ENCODE results near the gene TEAD4. TPM values are rescaled to one million over a fixed set of nuclear protein-coding genes. Genes with fewer than 3 reads are reported as not detected.
A peak's percentile ranks its signal among the peaks of the same experiment; 100 is the strongest.

TEAD4 gene
- total RNA-seq, 1 experiment from 2014 or later = 96.8 TPM

GRCh38 chr12:2949411-2949810 is 9.8 kb upstream of the TEAD4 start:
- H3K9me3 Mint-ChIP-seq = no peaks in the 10 kb centered on the region
- H3K4me1 Mint-ChIP-seq = peaks cover 3% of the 10 kb centered on the region
- no peaks in the 10 kb centered on the region for H3K36me3 Mint-ChIP-seq
- H3K27me3 Mint-ChIP-seq (ENCODE audit: low read depth) = peaks cover 3% of the 10 kb centered on the region; the same call in 1 of the 2 replicates
- no peak overlapping the region for H3K4me3 Mint-ChIP-seq
- H3K27ac Mint-ChIP-seq = no peak overlapping the region
- DNase-seq (ENCODE audit: low spot score) (no peak), ATAC-seq (no peak)
- ChIA-PET CTCF (interaction anchor here (0.6 to 2.0 kb wide), 7 partner anchors 9 to 258 kb away, joined by 3 to 9 read pairs (median 3); no protein-coding TSS in a partner anchor), POLR2A (interaction anchor here (1.0 kb wide), 1 partner anchor 9 kb away, joined by 3 read pairs; no protein-coding TSS in a partner anchor)
- TF ChIP-seq, protein P1, sequence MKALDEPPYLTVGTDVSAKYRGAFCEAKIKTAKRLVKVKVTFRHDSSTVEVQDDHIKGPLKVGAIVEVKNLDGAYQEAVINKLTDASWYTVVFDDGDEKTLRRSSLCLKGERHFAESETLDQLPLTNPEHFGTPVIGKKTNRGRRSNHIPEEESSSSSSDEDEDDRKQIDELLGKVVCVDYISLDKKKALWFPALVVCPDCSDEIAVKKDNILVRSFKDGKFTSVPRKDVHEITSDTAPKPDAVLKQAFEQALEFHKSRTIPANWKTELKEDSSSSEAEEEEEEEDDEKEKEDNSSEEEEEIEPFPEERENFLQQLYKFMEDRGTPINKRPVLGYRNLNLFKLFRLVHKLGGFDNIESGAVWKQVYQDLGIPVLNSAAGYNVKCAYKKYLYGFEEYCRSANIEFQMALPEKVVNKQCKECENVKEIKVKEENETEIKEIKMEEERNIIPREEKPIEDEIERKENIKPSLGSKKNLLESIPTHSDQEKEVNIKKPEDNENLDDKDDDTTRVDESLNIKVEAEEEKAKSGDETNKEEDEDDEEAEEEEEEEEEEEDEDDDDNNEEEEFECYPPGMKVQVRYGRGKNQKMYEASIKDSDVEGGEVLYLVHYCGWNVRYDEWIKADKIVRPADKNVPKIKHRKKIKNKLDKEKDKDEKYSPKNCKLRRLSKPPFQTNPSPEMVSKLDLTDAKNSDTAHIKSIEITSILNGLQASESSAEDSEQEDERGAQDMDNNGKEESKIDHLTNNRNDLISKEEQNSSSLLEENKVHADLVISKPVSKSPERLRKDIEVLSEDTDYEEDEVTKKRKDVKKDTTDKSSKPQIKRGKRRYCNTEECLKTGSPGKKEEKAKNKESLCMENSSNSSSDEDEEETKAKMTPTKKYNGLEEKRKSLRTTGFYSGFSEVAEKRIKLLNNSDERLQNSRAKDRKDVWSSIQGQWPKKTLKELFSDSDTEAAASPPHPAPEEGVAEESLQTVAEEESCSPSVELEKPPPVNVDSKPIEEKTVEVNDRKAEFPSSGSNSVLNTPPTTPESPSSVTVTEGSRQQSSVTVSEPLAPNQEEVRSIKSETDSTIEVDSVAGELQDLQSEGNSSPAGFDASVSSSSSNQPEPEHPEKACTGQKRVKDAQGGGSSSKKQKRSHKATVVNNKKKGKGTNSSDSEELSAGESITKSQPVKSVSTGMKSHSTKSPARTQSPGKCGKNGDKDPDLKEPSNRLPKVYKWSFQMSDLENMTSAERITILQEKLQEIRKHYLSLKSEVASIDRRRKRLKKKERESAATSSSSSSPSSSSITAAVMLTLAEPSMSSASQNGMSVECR (CRISPR knock-in tag; IDR thresholded peaks at IDR 0.05; ENCODE audit: borderline replicate concordance) = no peak

GRCh38 chr12:2955888-2956287 is 3.3 kb upstream of the TEAD4 start:
- no peaks in the 10 kb centered on the region for H3K9me3 Mint-ChIP-seq
- CTCF ChIA-PET = interaction anchor here (1.3 to 1.5 kb wide), 2 partner anchors 11 to 102 kb away, joined by 5 to 6 read pairs; no protein-coding TSS in a partner anchor
- H3K4me1 Mint-ChIP-seq = peaks cover 22% of the 10 kb centered on the region
- no peaks in the 10 kb centered on the region for H3K36me3 Mint-ChIP-seq
- no peak overlapping the region for H3K27ac Mint-ChIP-seq
- no peak overlapping the region for H3K4me3 Mint-ChIP-seq
- ATAC-seq (no peak), DNase-seq (ENCODE audit: low spot score) (no peak)
- no peak for TF ChIP-seq ZBTB43 (CRISPR knock-in tag; IDR thresholded peaks at IDR 0.05)
- no peak for TF ChIP-seq NR3C1 (CRISPR knock-in tag; conservative IDR thresholded peaks at IDR 0.05; ENCODE audit: low read depth)
- no peak for TF ChIP-seq SMAD4 (CRISPR knock-in tag; IDR thresholded peaks at IDR 0.05)
- TF ChIP-seq EMX1 (CRISPR knock-in tag; IDR thresholded peaks at IDR 0.05) = no peak
- TF ChIP-seq PRRX2 (CRISPR knock-in tag; IDR thresholded peaks at IDR 0.05) = no peak
- no peak for TF ChIP-seq SP1 (CRISPR knock-in tag; conservative IDR thresholded peaks at IDR 0.05)
- POLR2A ChIA-PET = no interaction called here
- no peaks in the 10 kb centered on the region; the same call in 1 of the 2 replicates for H3K27me3 Mint-ChIP-seq (ENCODE audit: low read depth)

DNA sequence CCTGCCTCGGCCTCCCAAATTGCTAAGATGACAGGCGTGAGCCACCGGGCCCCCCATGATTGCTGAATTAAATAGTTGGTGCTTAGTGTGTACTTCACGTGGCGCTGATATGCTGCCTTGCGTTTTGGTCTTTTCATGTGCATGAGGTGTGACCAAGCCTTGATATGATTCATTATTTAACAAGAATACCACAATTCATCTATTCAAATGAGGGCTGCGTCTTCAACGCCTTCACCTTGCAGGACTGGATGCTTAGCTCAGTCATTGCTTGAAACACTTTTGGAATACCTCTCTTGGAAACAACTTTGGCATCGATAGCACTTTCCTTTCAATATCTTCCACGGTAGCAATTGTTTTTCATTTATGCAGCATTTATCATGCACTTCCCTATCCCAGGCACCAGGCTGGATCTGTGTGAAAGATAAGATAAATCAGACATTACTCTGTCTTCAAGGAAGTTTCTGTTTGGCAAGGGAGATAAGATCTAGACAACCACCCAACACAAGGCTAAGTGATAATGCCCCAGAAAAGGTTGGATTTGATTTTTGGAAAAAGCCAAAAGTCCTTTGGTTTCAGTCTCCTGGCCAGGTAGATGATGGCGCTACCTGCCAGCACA is 1.3 kb upstream of the TEAD4 start:
- CTCF ChIA-PET = interaction anchor here (0.6 to 2.0 kb wide), 8 partner anchors 8 to 112 kb away, joined by 3 to 6 read pairs (median 4); partner anchors contain the start of genes FOXM1 and RHNO1
- Mint-ChIP-seq H3K27me3 (ENCODE audit: low read depth) (no peaks in the 10 kb centered on the region; the same call in 1 of the 2 replicates), H3K9me3 (no peaks in the 10 kb centered on the region), H3K4me3 (peak overlapping the region; percentile 91), H3K27ac (peak overlapping the region; percentile 98; the same call in 1 of the 2 replicates), H3K36me3 (no peaks in the 10 kb centered on the region), H3K4me1 (peaks cover 38% of the 10 kb centered on the region)
- TF ChIP-seq USF2 (CRISPR knock-in tag; IDR thresholded peaks at IDR 0.05) (no peak), MAX (CRISPR knock-in tag; IDR thresholded peaks at IDR 0.05) (no peak)
- DNase-seq (ENCODE audit: low spot score) (no peak), ATAC-seq (no peak)
- POLR2A ChIA-PET = interaction anchor here (0.8 to 1.0 kb wide), 2 partner anchors 8 to 73 kb away, joined by 3 read pairs; no protein-coding TSS in a partner anchor

All from WTC11 (cell line).